ENCODE results near the gene PPP1R1A. TPM values are rescaled to one million over a fixed set of nuclear protein-coding genes. Genes with fewer than 3 reads are reported as not detected.

The PPP1R1A gene
- total RNA-seq, 1 experiment from 2014 or later, result not detected

DNA sequence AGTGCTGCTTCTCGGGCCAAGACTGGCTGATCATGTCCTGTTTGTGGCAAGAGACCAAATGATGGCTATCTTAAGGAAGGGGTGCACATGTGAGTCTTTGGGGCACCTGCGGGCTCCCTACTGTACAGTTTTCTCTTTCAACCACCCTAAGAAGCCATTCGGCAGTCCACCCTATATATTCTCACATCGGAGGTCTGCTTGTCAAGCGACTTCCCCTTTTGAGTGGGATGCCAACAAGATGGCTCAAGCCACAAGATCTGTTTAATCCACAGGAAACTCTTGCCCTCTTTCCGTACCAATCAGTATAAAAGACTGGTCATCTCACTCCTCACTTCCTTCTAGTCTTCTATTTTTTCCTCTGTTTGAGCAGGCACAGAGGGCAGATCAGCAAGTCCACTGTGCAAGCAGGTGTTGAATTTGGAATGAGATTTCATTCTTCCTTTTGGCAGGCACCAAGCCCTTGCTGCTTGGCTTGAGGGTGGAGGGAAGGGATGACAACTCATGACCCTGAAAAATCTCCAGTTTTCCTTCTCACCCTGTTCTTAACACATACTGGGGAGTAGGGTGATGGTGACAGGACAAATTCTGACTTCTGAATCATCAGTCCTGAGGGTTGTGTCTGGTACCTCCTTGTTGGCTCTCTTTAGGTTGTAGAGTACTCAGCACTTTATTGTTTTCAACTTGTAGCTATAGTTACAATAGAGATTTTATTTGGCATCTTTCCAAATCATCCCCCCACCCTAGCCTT is 28.6 kb upstream of the PPP1R1A start:
- no peaks in the 10 kb centered on the region for H3K4me1 ChIP-seq (ENCODE audit: insufficient read depth, low read length)
- ChIA-PET POLR2A (ENCODE audit: unreplicated experiment) (no interaction called here), CTCF (no interaction called here)
- TF ChIP-seq, protein P1, sequence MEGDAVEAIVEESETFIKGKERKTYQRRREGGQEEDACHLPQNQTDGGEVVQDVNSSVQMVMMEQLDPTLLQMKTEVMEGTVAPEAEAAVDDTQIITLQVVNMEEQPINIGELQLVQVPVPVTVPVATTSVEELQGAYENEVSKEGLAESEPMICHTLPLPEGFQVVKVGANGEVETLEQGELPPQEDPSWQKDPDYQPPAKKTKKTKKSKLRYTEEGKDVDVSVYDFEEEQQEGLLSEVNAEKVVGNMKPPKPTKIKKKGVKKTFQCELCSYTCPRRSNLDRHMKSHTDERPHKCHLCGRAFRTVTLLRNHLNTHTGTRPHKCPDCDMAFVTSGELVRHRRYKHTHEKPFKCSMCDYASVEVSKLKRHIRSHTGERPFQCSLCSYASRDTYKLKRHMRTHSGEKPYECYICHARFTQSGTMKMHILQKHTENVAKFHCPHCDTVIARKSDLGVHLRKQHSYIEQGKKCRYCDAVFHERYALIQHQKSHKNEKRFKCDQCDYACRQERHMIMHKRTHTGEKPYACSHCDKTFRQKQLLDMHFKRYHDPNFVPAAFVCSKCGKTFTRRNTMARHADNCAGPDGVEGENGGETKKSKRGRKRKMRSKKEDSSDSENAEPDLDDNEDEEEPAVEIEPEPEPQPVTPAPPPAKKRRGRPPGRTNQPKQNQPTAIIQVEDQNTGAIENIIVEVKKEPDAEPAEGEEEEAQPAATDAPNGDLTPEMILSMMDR (conservative IDR thresholded peaks at IDR 0.05; ENCODE audit: low read depth, low read length), result no peak
- TF ChIP-seq EZH2 (IDR thresholded peaks at IDR 0.05; ENCODE audit: low read length, unreplicated experiment) (no peak), EZH2phosphoT487 (IDR thresholded peaks at IDR 0.05; ENCODE audit: borderline replicate concordance, low read length) (no peak)
- H3K9me3 ChIP-seq (ENCODE audit: low read length), result no peaks in the 10 kb centered on the region
- no peak overlapping the region for H3K4me2 ChIP-seq (ENCODE audit: low read length)
- H3K79me2 ChIP-seq (ENCODE audit: low read length), result no peaks in the 10 kb centered on the region
- H3K9me2 ChIP-seq (replicated peaks; ENCODE audit: low read length), result no peaks in the 10 kb centered on the region
- H3F3A ChIP-seq (ENCODE audit: low read length, unreplicated experiment), result no peaks in the 10 kb centered on the region
- no peak overlapping the region for H3K9ac ChIP-seq (ENCODE audit: low read length)
- intact Hi-C loops (cut with micrococcal nuclease), result no loop called here
- no peak overlapping the region for H3K27ac ChIP-seq (ENCODE audit: low read length)
- H3K4me3 ChIP-seq (ENCODE audit: low read length), result no peak overlapping the region
- H4K20me1 ChIP-seq (ENCODE audit: low read length), result no peaks in the 10 kb centered on the region
- BruUV-seq (replicated peaks), result no TSS peak
- H2AFZ ChIP-seq (ENCODE audit: low read length), result no peak overlapping the region
- DNase-seq (no peak), ATAC-seq (no peak)
- peaks cover 80% of the 10 kb centered on the region for H3K27me3 ChIP-seq (ENCODE audit: low read length)
- H3K36me3 ChIP-seq (ENCODE audit: low read depth, low read length), result no peaks in the 10 kb centered on the region

DNA sequence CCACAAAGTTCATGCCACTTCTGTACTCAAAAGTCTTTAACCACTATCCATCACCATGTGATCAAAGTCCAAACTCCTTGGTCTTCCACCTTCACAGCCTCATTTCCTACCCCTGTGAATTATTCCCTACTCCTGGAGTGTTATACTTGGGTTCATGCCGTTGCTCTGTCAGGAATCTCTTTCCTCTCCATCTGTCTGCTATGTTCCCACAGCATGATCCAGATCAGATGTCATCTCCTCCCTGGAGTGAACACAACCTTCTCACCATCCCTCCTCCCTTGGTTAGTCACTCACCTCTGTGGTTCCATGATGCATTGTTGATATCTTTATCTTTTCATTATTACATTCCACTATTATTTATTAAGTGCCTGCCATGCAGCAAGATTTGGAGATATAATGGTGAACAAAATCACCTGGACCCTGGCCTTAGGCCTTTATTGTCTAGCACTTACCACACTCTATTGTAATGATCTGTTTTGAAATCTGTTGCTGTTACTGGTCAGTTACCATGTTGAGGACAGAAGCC is 23.8 kb upstream of the PPP1R1A start:
- DNase-seq (no peak), ATAC-seq (no peak)
- H3K4me1 ChIP-seq (ENCODE audit: insufficient read depth, low read length), result no peaks in the 10 kb centered on the region
- no peak overlapping the region for H3K4me3 ChIP-seq (ENCODE audit: low read length)
- no peak overlapping the region for H2AFZ ChIP-seq (ENCODE audit: low read length)
- H3K4me2 ChIP-seq (ENCODE audit: low read length), result no peak overlapping the region
- no peaks in the 10 kb centered on the region for H3K79me2 ChIP-seq (ENCODE audit: low read length)
- H3K36me3 ChIP-seq (ENCODE audit: low read depth, low read length), result no peaks in the 10 kb centered on the region
- ChIA-PET POLR2A (ENCODE audit: unreplicated experiment) (no interaction called here), CTCF (no interaction called here)
- H3K9ac ChIP-seq (ENCODE audit: low read length), result no peak overlapping the region
- H3K27me3 ChIP-seq (ENCODE audit: low read length), result peaks cover 94% of the 10 kb centered on the region
- no peak overlapping the region for H3K27ac ChIP-seq (ENCODE audit: low read length)
- H3F3A ChIP-seq (ENCODE audit: low read length, unreplicated experiment), result no peaks in the 10 kb centered on the region
- H3K9me3 ChIP-seq (ENCODE audit: low read length), result no peaks in the 10 kb centered on the region
- intact Hi-C loops (cut with micrococcal nuclease), result no loop called here
- TF ChIP-seq EZH2 (IDR thresholded peaks at IDR 0.05; ENCODE audit: low read length, unreplicated experiment) (no peak), EZH2phosphoT487 (IDR thresholded peaks at IDR 0.05; ENCODE audit: borderline replicate concordance, low read length) (no peak)
- TF ChIP-seq, protein P1 (conservative IDR thresholded peaks at IDR 0.05; ENCODE audit: low read depth, low read length), result no peak
- H3K9me2 ChIP-seq (replicated peaks; ENCODE audit: low read length), result no peaks in the 10 kb centered on the region
- BruUV-seq (replicated peaks), result no TSS peak
- H4K20me1 ChIP-seq (ENCODE audit: low read length), result no peaks in the 10 kb centered on the region

DNA sequence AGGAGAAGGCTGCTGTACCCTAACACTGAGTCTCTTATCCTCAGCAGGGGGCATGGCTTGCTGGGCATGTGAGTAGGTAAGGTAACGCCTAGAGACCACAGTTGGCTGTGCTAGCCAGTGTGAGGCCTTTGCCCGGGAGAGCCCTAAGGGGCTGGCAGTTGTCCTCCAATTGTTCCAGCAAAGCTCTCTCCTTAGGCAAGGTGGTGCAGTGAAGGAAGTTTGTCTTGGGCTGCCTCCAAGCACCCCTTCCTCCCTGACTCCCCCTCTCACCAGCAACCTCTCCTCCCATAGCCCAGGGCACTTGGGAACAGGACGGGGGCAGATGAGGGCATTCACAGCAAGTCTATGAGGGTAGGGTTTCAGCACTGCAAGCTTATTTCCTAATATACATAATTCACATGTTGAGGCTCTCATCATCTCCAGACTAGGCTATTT is 23.3 kb upstream of the PPP1R1A start:
- H3K9me3 ChIP-seq (ENCODE audit: low read length), result no peaks in the 10 kb centered on the region
- DNase-seq, result no peak
- no TSS peak for BruUV-seq (replicated peaks)
- H3K4me3 ChIP-seq (ENCODE audit: low read length), result no peak overlapping the region
- ChIA-PET POLR2A (ENCODE audit: unreplicated experiment) (no interaction called here), CTCF (no interaction called here)
- ATAC-seq, result no peak
- H2AFZ ChIP-seq (ENCODE audit: low read length), result no peak overlapping the region
- intact Hi-C loops (cut with micrococcal nuclease), result no loop called here
- H3K27ac ChIP-seq (ENCODE audit: low read length), result no peak overlapping the region
- H4K20me1 ChIP-seq (ENCODE audit: low read length), result no peaks in the 10 kb centered on the region
- H3K36me3 ChIP-seq (ENCODE audit: low read depth, low read length), result no peaks in the 10 kb centered on the region
- no peaks in the 10 kb centered on the region for H3K9me2 ChIP-seq (replicated peaks; ENCODE audit: low read length)
- no peak overlapping the region for H3K4me2 ChIP-seq (ENCODE audit: low read length)
- TF ChIP-seq, protein P1 (conservative IDR thresholded peaks at IDR 0.05; ENCODE audit: low read depth, low read length), result no peak
- no peak for TF ChIP-seq EZH2 (IDR thresholded peaks at IDR 0.05; ENCODE audit: low read length, unreplicated experiment)
- no peak for TF ChIP-seq EZH2phosphoT487 (IDR thresholded peaks at IDR 0.05; ENCODE audit: borderline replicate concordance, low read length)
- H3K27me3 ChIP-seq (ENCODE audit: low read length), result peaks cover 90% of the 10 kb centered on the region
- H3K79me2 ChIP-seq (ENCODE audit: low read length), result no peaks in the 10 kb centered on the region
- no peak overlapping the region for H3K9ac ChIP-seq (ENCODE audit: low read length)
- no peaks in the 10 kb centered on the region for H3F3A ChIP-seq (ENCODE audit: low read length, unreplicated experiment)
- H3K4me1 ChIP-seq (ENCODE audit: insufficient read depth, low read length), result no peaks in the 10 kb centered on the region
